ENCODE results near the gene THAP7. TPM values are rescaled to one million over a fixed set of nuclear protein-coding genes. Genes with fewer than 3 reads are reported as not detected.

THAP7 gene
- total and polyA plus RNA-seq, 2 of the 4 experiments (the other 2 are of a cell fraction), result 14.2 to 19.8 TPM

DNA sequence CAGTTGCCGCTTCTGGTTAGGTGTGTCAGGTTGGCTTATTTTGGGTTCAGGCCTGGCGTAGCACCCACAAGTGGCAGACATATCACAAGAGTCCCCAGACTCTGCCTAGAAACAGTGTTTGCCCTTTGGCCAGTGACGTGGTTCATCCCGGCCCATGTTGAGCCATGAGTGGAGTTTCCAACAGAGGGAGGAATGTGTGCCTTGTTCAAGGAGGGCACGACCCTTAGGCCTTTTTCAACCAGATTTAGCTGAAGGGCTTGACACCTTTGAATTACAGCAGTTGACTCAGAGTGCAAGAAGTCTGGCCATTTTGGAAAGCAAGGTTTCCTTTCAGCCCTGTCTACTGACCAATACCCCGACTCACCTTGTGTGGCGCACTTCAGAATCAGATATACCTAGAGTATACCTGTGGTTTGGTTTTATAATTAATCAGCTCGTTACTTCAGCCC, 50.0 kb downstream of the THAP7 start (continued):
- no peak for TF ChIP-seq MAZ (IDR thresholded peaks at IDR 0.05; ENCODE audit: borderline replicate concordance, low read depth, low read length)
- TF ChIP-seq FOS (IDR thresholded peaks at IDR 0.05; ENCODE audit: low read depth, low read length), result no peak

DNA sequence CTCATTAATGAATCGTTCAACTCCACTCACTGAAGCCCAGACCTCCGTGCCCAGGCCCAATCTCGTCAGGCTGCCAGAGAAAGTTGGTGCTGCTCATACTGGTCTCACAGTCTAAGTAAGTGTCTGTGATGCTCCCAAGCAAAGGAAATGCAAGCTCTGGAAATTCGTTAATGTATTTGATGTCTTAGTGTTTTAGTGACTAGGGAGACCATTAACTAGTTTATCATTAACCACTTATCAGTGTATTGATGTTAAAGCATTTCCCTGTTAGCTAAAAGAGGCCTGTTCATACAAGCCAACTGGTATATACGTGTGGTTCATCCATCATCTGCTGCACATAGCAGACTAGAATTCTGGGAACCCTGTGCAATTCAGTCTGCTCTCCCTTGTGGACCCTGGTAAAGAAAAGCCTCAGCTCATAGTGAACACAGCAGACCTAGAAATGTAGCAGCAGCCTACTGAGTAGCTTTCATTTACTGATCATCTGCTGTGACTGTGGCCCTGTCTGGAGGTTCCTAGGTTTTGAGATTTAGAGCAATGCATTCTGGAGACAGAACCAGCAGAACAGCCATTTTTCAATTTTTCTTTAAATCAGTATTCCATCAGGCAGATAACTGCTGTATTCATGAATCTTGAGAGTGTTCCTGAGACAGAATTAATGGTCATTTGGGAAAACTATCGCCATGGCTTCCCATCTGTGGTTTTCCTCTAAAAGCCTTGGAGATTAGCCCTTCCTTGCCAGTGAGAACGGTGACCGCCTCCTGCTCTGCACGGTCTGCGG, 50.6 kb downstream of the THAP7 start:
- Histone ChIP-seq H2AK9ac (replicated peaks; ENCODE audit: low read depth, low read length, poor library complexity) (no peak overlapping the region), H3K9me3 (ENCODE audit: control insufficient read depth, insufficient read depth, low read length) (no peaks in the 10 kb centered on the region), H4K91ac (ENCODE audit: insufficient read depth, low read depth, low read length) (no peak overlapping the region), H3K27me3 (ENCODE audit: control insufficient read depth, insufficient read depth, low read length) (no peaks in the 10 kb centered on the region), H2BK120ac (ENCODE audit: low read depth, low read length) (no peak overlapping the region), H2AFZ (replicated peaks; ENCODE audit: low read length, poor library complexity) (no peak overlapping the region), H3K18ac (ENCODE audit: low read depth, low read length) (no peak overlapping the region), H3K27ac (ENCODE audit: insufficient read depth, low read length) (no peak overlapping the region), H2BK15ac (ENCODE audit: low read depth, low read length) (no peak overlapping the region), H3K4me1 (ENCODE audit: control insufficient read depth, insufficient read depth, low read length) (no peaks in the 10 kb centered on the region; the same call in 1 of the 2 replicates), H3K79me1 (ENCODE audit: low read depth in 1 of 2, low read length in 2 of 2) (peaks cover 31 to 90% of the 10 kb centered on the region in 2 experiments), H3K4me3 (ENCODE audit: insufficient read depth, low read depth, low read length) (no peak overlapping the region), H3K4ac (ENCODE audit: low read depth, low read length) (no peak overlapping the region), H2BK5ac (ENCODE audit: low read depth, low read length, poor library complexity, severe bottlenecking) (no peak overlapping the region), H2AK5ac (ENCODE audit: low read depth, low read length) (no peak overlapping the region), H3K9me1 (ENCODE audit: insufficient read depth, low read length) (peaks cover 28% of the 10 kb centered on the region), H3K4me2 (ENCODE audit: low read depth, low read length) (no peak overlapping the region), H4K5ac (ENCODE audit: low read depth, low read length) (no peak overlapping the region), H4K8ac (ENCODE audit: low read depth in 2 of 2, low read length in 2 of 2) (no peak overlapping the region), H3K56ac (ENCODE audit: extremely low read depth, insufficient read depth, low read length) (no peak overlapping the region), H3K36me3 (ENCODE audit: control insufficient read depth, insufficient read depth, low read length) (peaks cover 39% of the 10 kb centered on the region), H3K23ac (ENCODE audit: low read depth, low read length) (no peak overlapping the region), H2BK20ac (ENCODE audit: low read depth, low read length) (no peak overlapping the region), H4K20me1 (ENCODE audit: insufficient read depth, low read length) (peaks cover 77% of the 10 kb centered on the region), H3K14ac (replicated peaks; ENCODE audit: low read depth, low read length) (no peak overlapping the region), H3K9ac (ENCODE audit: low read depth, low read length) (no peak overlapping the region)
- intact Hi-C loops (cut with micrococcal nuclease), result loop anchor here (10.0 kb wide), 2 partner anchors 67 to 147 kb away; no protein-coding TSS in a partner anchor
- dilution Hi-C loops (cut with HindIII; ENCODE audit: low sequenced_read_pairs, unreplicated experiment), result no loop called here
- TSS peak; percentile 52 for BruUV-seq (replicated peaks)
- TF ChIP-seq CEBPB (IDR thresholded peaks at IDR 0.05; ENCODE audit: low read depth, low read length), result no peak
- ChIA-PET POLR2A (ENCODE audit: unreplicated experiment) (no interaction called here), CTCF (no interaction called here)
- no CpG with 5 or more reads among the region's 10 CpGs for WGBS, 2 experiments (ENCODE audit: extremely low coverage in 2 of 2, insufficient read length in 1 of 2)
- ATAC-seq (ENCODE audit: low read depth) (no peak), DNase-seq (no peak)
- in situ Hi-C loops (cut with MboI; ENCODE audit: low sequenced_read_pairs), result no loop called here
